Stimulated activated naive CD8-positive, alpha-beta T cell treated with anti-CD3 and anti-CD28 coated beads, Interleukin-15, amount 100 ng/mL, for 72 hours (primary cell): ENCODE results near the gene NAA10.
A peak's percentile ranks its signal among the peaks of the same experiment; 100 is the strongest.

Experiments
- ATAC-seq: fragments of 150-1000 bp; cut with Tn5 transposase; 2 replicates; pipeline ENCODE4 v1.10.0; 2021; ENCODE audit warnings: mild to moderate bottlenecking, moderate library complexity
- DNase-seq, 2 donors: peaks; one replicate each; pipeline ENCODE4 v3.0.0; 2021 to 2022
- H3K27ac Mint-ChIP-seq, 2 donors: one replicate each; pipeline ENCODE4 v1.8.0; 2022; ENCODE audit warnings: mild to moderate bottlenecking in 2 of 2, mixed read lengths in 2 of 2, moderate library complexity in 2 of 2
- H3K27me3 Mint-ChIP-seq: one replicate; pipeline ENCODE4 v1.8.0; 2022; ENCODE audit warnings: mixed read lengths
- H3K4me1 Mint-ChIP-seq: one replicate; pipeline ENCODE4 v1.8.0; 2022; ENCODE audit warnings: mild to moderate bottlenecking, mixed read lengths
- H3K4me3 Mint-ChIP-seq, 2 donors: one replicate each; pipeline ENCODE4 v1.8.0; 2022; ENCODE audit warnings: mild to moderate bottlenecking in 2 of 2, mixed read lengths in 2 of 2, moderate library complexity in 1 of 2
- H3K9me3 Mint-ChIP-seq, 2 donors: one replicate each; pipeline ENCODE4 v1.8.0; 2022; ENCODE audit warnings: mixed read lengths in 2 of 2

The NAA10 gene

GRCh38 chrX:153902385-153902784 is 32.5 kb downstream of the NAA10 start:
- peak overlapping the region in 1 of 2 donors; percentile 73 for H3K4me3 Mint-ChIP-seq
- no peaks in the 10 kb centered on the region for H3K9me3 Mint-ChIP-seq
- no peaks in the 10 kb centered on the region for H3K27me3 Mint-ChIP-seq
- H3K27ac Mint-ChIP-seq: peak overlapping the region in 1 of 2 donors; percentile 88
- ATAC-seq (no peak), DNase-seq (no peak)
- peaks cover 67% of the 10 kb centered on the region for H3K4me1 Mint-ChIP-seq

GRCh38 chrX:153901753-153902140 is 33.1 kb downstream of the NAA10 start:
- H3K4me1 Mint-ChIP-seq: peaks cover 61% of the 10 kb centered on the region
- H3K9me3 Mint-ChIP-seq: no peaks in the 10 kb centered on the region
- H3K27ac Mint-ChIP-seq: peak overlapping the region in 1 of 2 donors; percentile 65
- ATAC-seq: no peak
- H3K27me3 Mint-ChIP-seq: no peaks in the 10 kb centered on the region
- peak overlapping the region; percentile 54 to 73 for H3K4me3 Mint-ChIP-seq
- DNase-seq: no peak

GRCh38 chrX:153900831-153901752 is 33.7 kb downstream of the NAA10 start:
- peaks cover 54% of the 10 kb centered on the region for H3K4me1 Mint-ChIP-seq
- H3K27ac Mint-ChIP-seq: peak overlapping the region; percentile 8 to 65
- ATAC-seq (peak; percentile 80), DNase-seq (peak; percentile 56 to 75)
- no peaks in the 10 kb centered on the region for H3K9me3 Mint-ChIP-seq
- H3K4me3 Mint-ChIP-seq: peak overlapping the region; percentile 54 to 73
- no peaks in the 10 kb centered on the region for H3K27me3 Mint-ChIP-seq

- Mint-ChIP-seq H3K9me3 (no peaks in the 10 kb centered on the region), H3K27me3 (no peaks in the 10 kb centered on the region), H3K27ac (no peak overlapping the region), H3K4me3 (no peak overlapping the region), H3K4me1 (peaks cover 30% of the 10 kb centered on the region)
- ATAC-seq: no peak
- no peak for DNase-seq
Observed at GRCh38 chrX:153897899-153898298, 36.9 kb downstream of the NAA10 start.

- no peak overlapping the region for H3K27ac Mint-ChIP-seq
- H3K27me3 Mint-ChIP-seq: peaks cover 34% of the 10 kb centered on the region
- no peak overlapping the region for H3K4me3 Mint-ChIP-seq
- H3K9me3 Mint-ChIP-seq: no peaks in the 10 kb centered on the region
- ATAC-seq: no peak
- H3K4me1 Mint-ChIP-seq: peaks cover 13% of the 10 kb centered on the region
- no peak for DNase-seq
Observed at GRCh38 chrX:153889123-153889522, 45.7 kb downstream of the NAA10 start.

- H3K27me3 Mint-ChIP-seq: peaks cover 41% of the 10 kb centered on the region
Observed at GRCh38 chrX:153888344-153888743, 46.5 kb downstream of the NAA10 start.

GRCh38 chrX:153887385-153887784 is 47.5 kb downstream of the NAA10 start:
- DNase-seq (no peak), ATAC-seq (no peak)
- Mint-ChIP-seq H3K27me3 (peaks cover 50% of the 10 kb centered on the region), H3K4me3 (no peak overlapping the region), H3K9me3 (no peaks in the 10 kb centered on the region), H3K27ac (no peak overlapping the region), H3K4me1 (peaks cover 8% of the 10 kb centered on the region)

More at GRCh38 chrX:153888344-153888743, 46.5 kb downstream of the NAA10 start:
- DNase-seq (no peak), ATAC-seq (no peak)
- no peaks in the 10 kb centered on the region for H3K9me3 Mint-ChIP-seq
- H3K4me1 Mint-ChIP-seq: peaks cover 11% of the 10 kb centered on the region
- no peak overlapping the region for H3K27ac Mint-ChIP-seq
- H3K4me3 Mint-ChIP-seq: no peak overlapping the region

GRCh38 chrX:153886915-153887314 is 47.9 kb downstream of the NAA10 start:
- H3K27ac Mint-ChIP-seq: no peak overlapping the region
- ATAC-seq (no peak), DNase-seq (no peak)
- peaks cover 55% of the 10 kb centered on the region for H3K27me3 Mint-ChIP-seq
- H3K4me3 Mint-ChIP-seq: peak overlapping the region in 1 of 2 donors; percentile 49
- H3K9me3 Mint-ChIP-seq: no peaks in the 10 kb centered on the region
- peaks cover 8% of the 10 kb centered on the region for H3K4me1 Mint-ChIP-seq

GRCh38 chrX:153885968-153886903 is 48.6 kb downstream of the NAA10 start, which contains the start of gene L1CAM:
Gene L1CAM, minus strand, starts transcription at chrX:153886173. Its CDS starts 10,337 bp downstream, at chrX:153875836.
- ATAC-seq (peak; percentile 51), DNase-seq (no peak)
- H3K9me3 Mint-ChIP-seq: no peaks in the 10 kb centered on the region
- peak within 1 kb of the TSS; percentile 29 to 65 for H3K4me3 Mint-ChIP-seq
- peak within 1 kb of the TSS in 1 of 2 donors; percentile 69 for H3K27ac Mint-ChIP-seq
- H3K4me1 Mint-ChIP-seq: peaks cover 8% of the 10 kb centered on the region
- peaks cover 56% of the 10 kb centered on the region for H3K27me3 Mint-ChIP-seq

GRCh38 chrX:153885208-153885787 is 49.5 kb downstream of the NAA10 start:
- Mint-ChIP-seq H3K4me3 (peak overlapping the region; percentile 29 to 65), H3K9me3 (no peaks in the 10 kb centered on the region), H3K27me3 (peaks cover 65% of the 10 kb centered on the region), H3K27ac (peak overlapping the region in 1 of 2 donors; percentile 69), H3K4me1 (peaks cover 10% of the 10 kb centered on the region)
- DNase-seq (no peak), ATAC-seq (peak; percentile 42)

GRCh38 chrX:153884590-153884989 is 50.2 kb downstream of the NAA10 start:
- H3K4me3 Mint-ChIP-seq: no peak overlapping the region
- no peak for DNase-seq
- H3K27me3 Mint-ChIP-seq: peaks cover 67% of the 10 kb centered on the region
- peaks cover 14% of the 10 kb centered on the region for H3K4me1 Mint-ChIP-seq
- no peaks in the 10 kb centered on the region for H3K9me3 Mint-ChIP-seq
- no peak overlapping the region for H3K27ac Mint-ChIP-seq
- ATAC-seq: peak; percentile 45

GRCh38 chrX:153884136-153884535 is 50.7 kb downstream of the NAA10 start:
- H3K9me3 Mint-ChIP-seq: no peaks in the 10 kb centered on the region
- no peak overlapping the region for H3K4me3 Mint-ChIP-seq
- no peak overlapping the region for H3K27ac Mint-ChIP-seq
- H3K27me3 Mint-ChIP-seq: peaks cover 71% of the 10 kb centered on the region
- peaks cover 18% of the 10 kb centered on the region for H3K4me1 Mint-ChIP-seq
- DNase-seq (no peak), ATAC-seq (no peak)

GRCh38 chrX:153883163-153883843 is 51.5 kb downstream of the NAA10 start:
- Mint-ChIP-seq H3K4me1 (peaks cover 27% of the 10 kb centered on the region), H3K27ac (no peak overlapping the region), H3K4me3 (no peak overlapping the region), H3K9me3 (no peaks in the 10 kb centered on the region), H3K27me3 (peaks cover 71% of the 10 kb centered on the region)
- DNase-seq: no peak
- no peak for ATAC-seq

GRCh38 chrX:153882557-153882956 is 52.3 kb downstream of the NAA10 start:
- DNase-seq (no peak), ATAC-seq (no peak)
- no peak overlapping the region for H3K4me3 Mint-ChIP-seq
- no peak overlapping the region for H3K27ac Mint-ChIP-seq
- peaks cover 69% of the 10 kb centered on the region for H3K27me3 Mint-ChIP-seq
- H3K9me3 Mint-ChIP-seq: no peaks in the 10 kb centered on the region
- peaks cover 34% of the 10 kb centered on the region for H3K4me1 Mint-ChIP-seq

- DNase-seq (no peak), ATAC-seq (no peak)
- Mint-ChIP-seq H3K4me3 (no peak overlapping the region), H3K9me3 (no peaks in the 10 kb centered on the region), H3K4me1 (peaks cover 38% of the 10 kb centered on the region), H3K27me3 (peaks cover 66% of the 10 kb centered on the region), H3K27ac (no peak overlapping the region)
Observed at GRCh38 chrX:153882086-153882498, 52.7 kb downstream of the NAA10 start.
